IMR-90 (cell line): ENCODE results near the gene MAN1C1.

Source experiments
- MAFK ChIP-seq: IDR thresholded peaks from 2 replicates; pipeline ENCODE4 v1.6.1; 2012; ENCODE audit warnings: low read depth, low read length, improper control_type of control experiment
- MXI1 ChIP-seq: IDR thresholded peaks from 2 replicates; pipeline ENCODE4 v1.6.1; 2012; ENCODE audit warnings: low read depth, mild to moderate bottlenecking, low read length, moderate library complexity, borderline replicate concordance
- POLR2A ChIP-seq: IDR thresholded peaks from 2 replicates; pipeline ENCODE4 v1.6.1; 2012; ENCODE audit warnings: mild to moderate bottlenecking, low read depth, low read length
- RAD21 ChIP-seq: IDR thresholded peaks from 2 replicates; pipeline ENCODE4 v1.6.1; 2012; ENCODE audit warnings: low read length, improper control_type of control experiment
- TF ChIP-seq, protein P1 (sequence below): conservative IDR thresholded peaks from 2 replicates; pipeline ENCODE4 v1.5.1; 2012; ENCODE audit warnings: mild to moderate bottlenecking, low read depth, low read length, improper control_type of control experiment

DNA sequence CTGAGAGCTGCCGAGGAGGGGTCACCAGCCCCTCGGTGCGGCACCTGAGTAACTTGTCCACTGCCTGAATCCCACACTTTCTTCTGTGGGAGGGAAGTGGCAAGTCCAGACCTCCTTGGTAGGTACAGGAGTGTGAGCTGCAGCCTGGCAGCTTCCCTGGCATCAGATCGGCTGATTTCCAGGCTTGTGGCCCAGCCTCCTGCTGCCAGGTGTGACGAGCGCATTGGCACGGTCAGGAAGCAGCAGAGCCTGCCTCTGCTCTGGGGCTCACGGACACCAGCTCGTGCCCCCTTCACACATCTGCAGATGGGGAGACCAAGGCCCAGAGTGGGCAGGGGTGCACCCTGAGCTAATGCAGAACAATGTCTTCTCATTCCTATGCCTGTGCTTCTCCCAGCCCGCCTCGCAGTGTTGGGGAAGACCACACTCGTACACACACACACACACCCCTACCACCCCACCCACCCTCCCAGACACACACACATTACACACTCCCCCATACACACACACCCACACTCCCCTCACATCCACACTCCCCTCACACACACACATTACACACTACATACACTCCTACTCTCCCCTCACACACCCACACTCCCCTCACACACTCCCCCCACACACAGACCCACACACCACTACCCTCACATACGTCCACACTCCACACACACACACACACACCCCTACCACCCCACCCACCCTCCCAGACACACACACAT is 150.3 kb downstream of the MAN1C1 start:
- TF ChIP-seq MXI1 (no peak), POLR2A (no peak), MAFK (no peak), RAD21 (no peak)
- TF ChIP-seq, protein P1, sequence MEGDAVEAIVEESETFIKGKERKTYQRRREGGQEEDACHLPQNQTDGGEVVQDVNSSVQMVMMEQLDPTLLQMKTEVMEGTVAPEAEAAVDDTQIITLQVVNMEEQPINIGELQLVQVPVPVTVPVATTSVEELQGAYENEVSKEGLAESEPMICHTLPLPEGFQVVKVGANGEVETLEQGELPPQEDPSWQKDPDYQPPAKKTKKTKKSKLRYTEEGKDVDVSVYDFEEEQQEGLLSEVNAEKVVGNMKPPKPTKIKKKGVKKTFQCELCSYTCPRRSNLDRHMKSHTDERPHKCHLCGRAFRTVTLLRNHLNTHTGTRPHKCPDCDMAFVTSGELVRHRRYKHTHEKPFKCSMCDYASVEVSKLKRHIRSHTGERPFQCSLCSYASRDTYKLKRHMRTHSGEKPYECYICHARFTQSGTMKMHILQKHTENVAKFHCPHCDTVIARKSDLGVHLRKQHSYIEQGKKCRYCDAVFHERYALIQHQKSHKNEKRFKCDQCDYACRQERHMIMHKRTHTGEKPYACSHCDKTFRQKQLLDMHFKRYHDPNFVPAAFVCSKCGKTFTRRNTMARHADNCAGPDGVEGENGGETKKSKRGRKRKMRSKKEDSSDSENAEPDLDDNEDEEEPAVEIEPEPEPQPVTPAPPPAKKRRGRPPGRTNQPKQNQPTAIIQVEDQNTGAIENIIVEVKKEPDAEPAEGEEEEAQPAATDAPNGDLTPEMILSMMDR, result no peak
